GM21717 (cell line): ENCODE data around the gene LSM12.
"Not testable (repeated sequence)": the region's sequence is repeated elsewhere in the genome, so short reads cannot be mapped to it uniquely, and the experiment has no call there.

Experiments used
- ATAC-seq: cut with Tn5 transposase; IDR thresholded peaks from one replicate; pipeline ENCODE4 v1.9.1; 2021; ENCODE audit warnings: mild to moderate bottlenecking, moderate library complexity; ENCODE audit not compliant: unreplicated experiment

Gene LSM12

DNA sequence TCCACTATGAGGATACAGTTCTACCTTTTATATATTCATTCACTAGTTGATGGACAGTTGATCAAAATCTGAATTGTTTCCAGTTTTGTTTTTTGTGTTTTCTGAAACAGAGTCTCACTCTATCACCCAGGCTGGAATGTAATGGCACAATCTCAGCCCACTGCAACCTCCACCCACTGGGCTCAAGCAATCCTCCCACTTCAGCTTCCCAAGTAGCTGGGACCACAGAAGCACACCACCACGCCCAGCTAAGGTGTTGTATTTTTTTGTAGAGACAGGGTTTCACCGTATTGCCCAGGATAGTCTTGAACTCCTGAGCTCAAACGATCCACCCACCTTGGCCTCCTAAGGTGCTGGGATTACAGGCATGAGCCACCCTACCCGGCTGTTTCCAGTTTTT is 21.0 kb downstream of the LSM12 start:
- ATAC-seq: no peak

DNA sequence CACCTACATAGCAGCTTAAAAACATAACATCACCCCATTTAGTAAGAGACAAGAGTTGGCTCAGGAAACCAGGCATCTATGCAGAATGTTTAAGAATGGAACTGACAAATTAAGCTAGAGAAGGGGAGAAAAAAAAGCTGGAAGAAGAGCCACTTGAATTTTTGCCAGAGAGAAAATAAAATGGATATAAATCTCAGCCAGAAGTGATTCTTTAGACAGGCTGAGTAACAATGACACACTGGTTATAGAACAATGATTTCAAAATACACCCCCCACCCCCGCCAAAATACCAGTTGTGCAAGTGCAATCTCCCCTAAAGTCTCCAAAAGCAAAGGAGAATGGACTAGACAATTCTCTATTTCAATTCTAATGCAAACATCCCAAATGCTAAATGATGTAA is 22.4 kb downstream of the LSM12 start:
- no peak for ATAC-seq

GRCh38 chr17:44043272-44043696 is 23.2 kb downstream of the LSM12 start:
- no peak for ATAC-seq

GRCh38 chr17:44039829-44040635 is 26.4 kb downstream of the LSM12 start:
- ATAC-seq: no peak

DNA sequence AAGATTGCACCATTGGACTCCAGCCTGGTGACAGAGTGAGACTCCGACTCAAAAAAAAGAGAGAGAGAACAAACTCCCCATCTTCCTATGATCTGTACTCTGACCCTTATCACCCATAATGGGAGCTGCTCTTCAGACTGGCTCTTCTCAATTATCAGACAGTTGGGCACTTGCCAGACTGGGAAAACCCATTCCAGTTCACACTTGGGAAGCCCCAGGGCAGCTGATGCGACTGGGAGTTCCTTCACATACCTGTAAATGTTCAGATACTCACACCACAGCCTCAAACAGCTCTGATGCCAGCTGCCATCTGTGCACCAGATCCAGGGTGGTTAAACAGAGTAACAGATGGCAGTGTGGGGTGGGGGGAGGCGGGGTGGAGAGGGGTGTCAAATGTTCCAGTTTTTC is 27.9 kb downstream of the LSM12 start:
- no peak for ATAC-seq

DNA sequence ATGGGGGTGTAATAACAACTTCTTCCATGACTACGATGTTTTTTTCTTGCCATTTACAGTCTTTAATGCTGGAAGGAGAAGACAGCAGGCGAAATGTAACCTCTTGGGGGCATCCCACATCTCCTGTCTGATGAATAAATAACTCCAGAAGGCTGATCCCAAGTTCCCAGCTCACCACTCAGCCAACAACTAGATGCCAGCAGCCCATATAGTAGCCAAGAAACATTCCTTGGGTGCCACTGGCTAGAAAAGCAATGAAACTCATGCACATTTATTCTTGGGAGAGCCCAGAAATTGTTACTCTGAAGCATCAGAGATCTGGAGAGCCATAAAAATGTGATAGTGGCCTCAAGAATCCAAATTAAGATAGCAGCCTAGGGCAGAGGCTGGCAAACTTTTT is 29.0 kb downstream of the LSM12 start:
- no peak for ATAC-seq

GRCh38 chr17:44034688-44035087 is 31.8 kb downstream of the LSM12 start:
- ATAC-seq: not testable (repeated sequence)

DNA sequence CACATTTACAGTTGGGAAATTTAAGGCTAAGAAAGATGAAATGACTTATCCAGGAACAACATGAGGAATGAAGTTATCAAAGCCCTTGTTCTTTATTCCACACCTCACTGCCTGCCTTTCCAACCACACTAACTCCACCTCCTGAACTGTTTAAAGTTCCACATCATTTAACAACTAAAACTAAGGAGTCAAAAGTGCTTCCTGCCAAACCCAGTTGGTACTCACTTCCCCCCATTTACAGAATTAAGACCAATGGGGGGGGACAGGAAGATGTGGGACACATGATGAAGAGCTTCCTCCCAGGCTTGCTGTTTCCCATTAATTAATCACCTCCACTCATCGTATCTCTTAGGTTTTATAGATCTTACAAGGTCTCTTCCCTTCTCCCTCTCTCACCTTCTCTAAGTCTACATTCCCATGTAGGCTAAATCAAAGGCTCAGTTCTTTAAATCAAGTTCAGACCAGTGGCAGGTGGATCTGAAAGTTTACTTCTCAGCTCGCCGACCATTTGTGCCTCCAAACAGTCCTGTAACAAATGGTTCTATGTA is 32.5 kb downstream of the LSM12 start:
- ATAC-seq: no peak

DNA sequence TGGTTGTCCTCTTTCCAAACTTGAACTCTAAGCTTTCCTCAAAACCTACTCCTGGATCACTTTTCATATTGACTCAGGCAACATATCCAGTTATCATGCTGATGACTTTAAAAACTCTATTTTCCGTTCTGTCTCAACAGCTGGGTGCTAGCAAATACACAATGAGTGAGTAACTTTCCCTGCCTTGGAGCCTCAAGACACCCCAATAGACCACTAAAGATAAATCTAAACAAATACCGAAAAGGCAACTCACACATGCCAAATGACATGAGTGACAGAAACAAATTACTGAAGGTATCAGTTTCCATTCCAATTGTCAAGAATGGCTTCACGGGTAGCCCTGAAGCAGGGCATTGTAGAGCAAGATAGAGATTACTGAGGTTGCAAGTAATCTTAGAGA is 36.0 kb downstream of the LSM12 start:
- no peak for ATAC-seq

DNA sequence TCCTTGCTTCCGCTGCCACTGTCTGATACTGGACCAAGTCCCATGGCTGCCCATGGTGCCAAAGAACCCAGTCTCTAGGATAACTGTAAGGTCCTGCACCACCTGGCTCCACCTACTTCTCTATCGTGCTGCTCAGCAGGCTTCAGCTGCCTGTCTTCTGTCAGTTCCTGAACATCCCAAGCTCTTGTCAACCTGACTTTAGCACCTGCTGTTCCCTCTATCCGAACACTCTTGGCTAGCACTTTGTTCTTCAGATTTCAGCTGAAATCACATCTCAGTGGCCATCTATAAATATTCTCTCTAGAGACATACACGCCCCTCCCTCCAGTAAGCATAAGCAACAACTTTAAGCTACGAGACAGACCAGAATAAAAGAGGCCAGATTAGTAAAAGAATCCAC is 36.7 kb downstream of the LSM12 start:
- ATAC-seq: no peak

GRCh38 chr17:44024853-44025252 is 41.6 kb downstream of the LSM12 start:
- ATAC-seq: no peak

DNA sequence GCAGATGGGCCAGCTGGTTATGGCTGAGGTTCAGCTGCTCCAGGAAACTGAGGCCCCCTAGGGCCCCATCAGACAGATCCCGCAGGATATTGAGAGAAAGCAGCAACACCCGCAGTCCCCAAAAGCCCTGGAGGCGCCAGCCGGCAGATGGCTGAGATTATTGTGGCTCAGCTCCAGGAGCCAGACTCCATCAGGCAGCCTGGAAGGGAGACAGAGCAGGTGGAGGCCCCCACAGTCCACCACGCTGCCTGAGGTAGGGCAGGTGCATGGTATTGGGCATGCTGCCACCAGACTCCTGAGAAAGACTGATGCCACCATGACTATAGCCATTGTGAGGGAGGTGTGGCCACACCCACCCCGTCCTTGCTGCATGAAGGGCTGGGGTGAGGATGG is 42.2 kb downstream of the LSM12 start:
- no peak for ATAC-seq

DNA sequence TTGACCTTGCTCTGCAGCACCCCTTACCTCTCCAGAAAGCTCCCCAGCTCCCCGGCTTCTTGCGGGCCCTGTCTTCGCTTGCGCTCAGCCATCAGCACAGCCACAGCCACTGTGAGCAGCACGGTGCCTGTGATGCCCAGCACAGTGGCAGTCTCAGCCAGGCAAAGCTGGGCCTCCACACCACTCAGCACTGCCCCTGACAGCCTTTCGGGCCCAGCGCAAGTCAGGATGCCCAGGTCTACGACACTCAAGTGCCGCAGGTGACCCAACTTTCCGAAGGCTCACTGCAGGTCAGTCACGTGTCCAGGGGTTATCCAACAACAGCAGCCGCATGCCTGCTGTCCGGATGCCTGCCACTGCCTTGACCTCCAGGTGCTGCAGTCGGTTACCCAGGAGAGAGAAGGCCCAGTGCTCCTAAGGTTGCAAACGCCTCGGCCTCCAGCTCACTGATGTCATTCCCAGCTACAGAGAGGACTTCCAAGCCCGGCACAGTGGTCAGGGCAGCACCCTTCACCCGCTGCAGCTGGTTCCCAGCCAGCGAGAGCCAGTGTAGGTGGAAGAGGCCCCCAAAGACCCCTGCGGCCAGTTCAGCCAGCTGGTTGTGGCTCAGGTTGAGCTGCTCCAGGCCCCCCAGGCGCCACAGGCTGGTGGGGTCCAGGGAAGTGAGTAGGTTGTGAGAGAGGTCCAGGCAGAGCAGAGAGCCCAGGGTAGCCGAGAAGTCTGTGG is 42.8 kb downstream of the LSM12 start:
- no peak for ATAC-seq

- ATAC-seq: no peak
These were observed 44.2 kb downstream of the LSM12 start for GRCh38 chr17:44022246-44022645.

DNA sequence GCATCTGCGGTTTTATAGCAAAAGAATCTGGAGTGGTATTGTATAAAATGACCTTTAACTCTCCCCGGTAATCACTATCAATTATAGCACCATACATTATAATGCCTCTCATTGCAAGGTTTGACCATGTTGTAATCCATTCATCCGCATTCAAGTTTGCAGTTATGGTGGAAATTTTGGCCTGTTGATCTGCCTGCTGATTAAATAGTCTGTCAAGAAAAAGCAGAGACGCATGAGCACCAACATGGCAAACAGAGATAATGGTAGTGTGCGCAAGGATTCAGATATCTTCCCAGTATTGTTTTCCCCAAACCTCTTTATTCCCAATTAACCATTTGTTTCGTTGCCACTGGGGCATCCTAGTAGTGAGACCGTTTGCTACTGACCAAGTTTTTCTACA is 45.2 kb downstream of the LSM12 start:
- not testable (repeated sequence) for ATAC-seq

GRCh38 chr17:44014437-44015172 is 51.9 kb downstream of the LSM12 start, which contains the start of gene TMEM101:
Gene TMEM101, minus strand, starts transcription at chr17:44014963. Its CDS starts 11 bp downstream, at chr17:44014952.
- peak; percentile 67 for ATAC-seq

DNA sequence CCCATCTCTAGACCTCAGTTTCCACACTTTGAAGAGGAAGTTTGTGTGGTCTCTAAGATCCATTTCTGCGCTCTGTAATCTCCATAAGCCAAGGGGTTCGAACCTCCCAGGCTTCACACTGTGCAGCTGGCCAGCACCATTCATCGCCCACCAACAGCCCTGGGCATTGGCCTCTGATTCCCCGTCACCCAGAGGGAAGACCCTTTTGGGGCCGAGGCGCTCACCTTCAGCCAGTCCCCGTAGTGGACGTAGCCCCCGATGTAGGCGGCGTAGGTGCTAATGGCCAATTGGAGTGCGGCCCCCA is 52.4 kb downstream of the LSM12 start:
- no peak for ATAC-seq

GRCh38 chr17:44012874-44013273 is 53.6 kb downstream of the LSM12 start:
- ATAC-seq: no peak

GRCh38 chr17:44012391-44012790 is 54.1 kb downstream of the LSM12 start:
- no peak for ATAC-seq

- ATAC-seq: no peak
These were observed 54.6 kb downstream of the LSM12 start for GRCh38 chr17:44011876-44012275.

- no peak for ATAC-seq
These were observed 55.4 kb downstream of the LSM12 start for GRCh38 chr17:44010966-44011647.
